GM12878 (cell line): Measurements from ENCODE around the gene ANKS4B. TPM values are rescaled to one million over a fixed set of nuclear protein-coding genes. Genes with fewer than 3 reads are reported as not detected.

Experiments used
- ATAC-seq: fragments of 200-7000 bp; cut with Tn5 transposase; 3 replicates; pipeline ENCODE4 v1.9.1; 2020; ENCODE audit warnings: mild to moderate bottlenecking, moderate library complexity
- BruUV-seq: library from RNA; stranded (reverse); fragments of 400-500 nt; replicated peaks from 2 replicates; lab custom pipeline; 2021; lab: Mats Ljungman, UMichigan
- CTCF ChIA-PET: fragments of 300-600 bp; sonication (Branson Sonifier 250); formaldehyde crosslinking; extraction: SDS; loops from one replicate; lab custom pipeline; 2021; ENCODE audit warnings: inconsistent platforms; lab: Yijun Ruan, JAX
- POLR2A ChIA-PET: fragments of 350-600 bp; formaldehyde crosslinking; extraction: SDS; loops from one replicate; lab custom pipeline; 2021; ENCODE audit warnings: inconsistent platforms; lab: Charles Lee
- RAD21 ChIA-PET: fragments of 300-600 bp; sonication (Branson Sonifier 250); formaldehyde crosslinking; loops from one replicate; lab custom pipeline; 2023; ENCODE audit warnings: antibody characterized with exemption; ENCODE audit not compliant: unreplicated experiment; lab: Charles Lee
- SMC1A ChIA-PET: fragments of 300-600 bp; sonication (Branson Sonifier 250); formaldehyde crosslinking; loops from one replicate; lab custom pipeline; 2023; ENCODE audit not compliant: unreplicated experiment, uncharacterized antibody; lab: Charles Lee
- DNase-seq: peaks from one replicate; pipeline ENCODE4 v3.0.0-alpha.2; 2011; ENCODE audit warnings: low read depth, low spot score
- FAIRE-seq: peaks from 3 replicates; lab custom pipeline; 2011; peaks lifted over from hg19 to GRCh38; lab: Jason Lieb, UNC
- H2AFZ ChIP-seq: 2 replicates; pipeline ENCODE4 v1.6.0; 2011; ENCODE audit warnings: low read depth, low read length, control low read depth; ENCODE audit not compliant: control insufficient read depth
- H3K27ac ChIP-seq: 2 replicates; pipeline ENCODE4 v1.5.1; 2011; ENCODE audit warnings: control low read depth; ENCODE audit not compliant: control insufficient read depth, insufficient read depth
- H3K27me3 ChIP-seq, 2 experiments: replicated peaks in 1 of 2; 2 replicates each; pipeline versions ENCODE4 v1.6.0 to v1.6.1; 2011; ENCODE audit warnings: low read length in 1 of 2; ENCODE audit not compliant: control insufficient read depth in 2 of 2, insufficient read depth in 2 of 2
- H3K36me3 ChIP-seq, 2 experiments: 2 replicates each; pipeline ENCODE4 v1.5.1; 2011; ENCODE audit warnings: low read length in 1 of 2; ENCODE audit not compliant: control insufficient read depth in 2 of 2, insufficient read depth in 2 of 2
- H3K4me1 ChIP-seq: 2 replicates; pipeline ENCODE4 v1.6.1; 2011; ENCODE audit warnings: mild to moderate bottlenecking, low read length, moderate library complexity, mixed read lengths; ENCODE audit not compliant: control insufficient read depth, insufficient read depth
- H3K4me2 ChIP-seq: 2 replicates; pipeline ENCODE4 v1.6.0; 2011; ENCODE audit warnings: control low read depth; ENCODE audit not compliant: control insufficient read depth, insufficient read depth
- H3K4me3 ChIP-seq: fragments of 200-600 bp; sonication (generic); 2 replicates; pipeline ENCODE4 v1.5.1; 2016
- H3K79me2 ChIP-seq: 2 replicates; pipeline ENCODE4 v1.6.0; 2011; ENCODE audit warnings: low read length; ENCODE audit not compliant: control insufficient read depth, insufficient read depth
- H3K9ac ChIP-seq: 2 replicates; pipeline ENCODE4 v1.8.0; 2011; ENCODE audit warnings: low read length, control low read depth, mixed read lengths; ENCODE audit not compliant: control insufficient read depth, insufficient read depth
- H3K9me3 ChIP-seq: replicated peaks from 3 replicates; pipeline ENCODE4 v1.5.1; 2011; ENCODE audit warnings: mild to moderate bottlenecking, low read length; ENCODE audit not compliant: control insufficient read depth, insufficient read depth
- H4K20me1 ChIP-seq: 2 replicates; pipeline ENCODE4 v1.6.0; 2011; ENCODE audit not compliant: control insufficient read depth, insufficient read depth
- CEBPB ChIP-seq, 2 experiments: fragments of 150-350 bp in 1 of 2; IDR thresholded peaks; 2 replicates each; pipeline ENCODE4 v1.6.1; 2012 to 2014; ENCODE audit warnings: low read depth in 2 of 2, low read length in 2 of 2, borderline replicate concordance in 1 of 2, inconsistent platforms in 1 of 2
- E2F4 ChIP-seq: IDR thresholded peaks from 2 replicates; pipeline ENCODE4 v1.6.1; 2012; ENCODE audit warnings: low read depth, low read length, improper control_type of control experiment
- PML ChIP-seq: IDR thresholded peaks from 2 replicates; pipeline ENCODE4 v1.6.1; 2012; ENCODE audit warnings: low read length, inconsistent platforms
- RB1 ChIP-seq: fragments of 450-650 bp; formaldehyde crosslinking; IDR thresholded peaks from 2 replicates; pipeline ENCODE4 v1.6.1; 2017; ENCODE audit warnings: mild to moderate bottlenecking, borderline replicate concordance
- SMAD5 ChIP-seq: IDR thresholded peaks from 2 replicates; pipeline ENCODE4 v1.6.1; 2016; ENCODE audit warnings: antibody characterized with exemption, low read depth
- ZBTB40 ChIP-seq: fragments of 450-650 bp; IDR thresholded peaks from 2 replicates; pipeline ENCODE4 v1.6.1; 2016; ENCODE audit warnings: mild to moderate bottlenecking, moderate library complexity, borderline replicate concordance
- ZSCAN29 ChIP-seq: fragments of 450-650 bp; IDR thresholded peaks from 2 replicates; pipeline ENCODE4 v1.6.1; 2017; ENCODE audit warnings: mild to moderate bottlenecking, moderate library complexity
- WGBS: methylation state at CpG from one replicate; pipeline ENCODE4 v1.1.6; 2016; ENCODE audit warnings: low lambda C conversion rate; ENCODE audit not compliant: insufficient replicate concordance, insufficient coverage; ENCODE audit errors: missing lambda C conversion rate; 5-methylcytosine and 5-hydroxymethylcytosine counted together
- in situ Hi-C: fragments of 300-500 bp; cut with MboI; formaldehyde crosslinking; loops from 9 replicates; pipeline ENCODE4 v1.14.3; 2018; ENCODE audit warnings: mixed read lengths
- intact Hi-C: fragments of 100-400 bp; cut with micrococcal nuclease; formaldehyde crosslinking; loops from one replicate; pipeline ENCODE4 v1.14.2; 2022; ENCODE audit not compliant: unreplicated experiment
- polyA plus RNA-seq, 11 experiments: library from polyadenylated mRNA; depleted of rRNA in 4 of 11; unstranded in 6 of 11; stranded (reverse) in 5 of 11; fragments of >200 nt; fragmentation: Nextera tagmentation in 4 of 11; fragmentation: Illumina TruSeq in 1 of 11; extraction: Ambion mirVana in 4 of 11; extraction: Trizol in 1 of 11; gene quantifications; 1 replicate in 1 of 11; 2 replicates in 10 of 11; pipeline versions ENCODE4 v1.2.1 to v1.2.3, GENCODE V29; 2011 to 2016; ENCODE audit warnings: inconsistent platforms in 2 of 11, missing spikeins in 2 of 11, low read depth in 1 of 11
- total RNA-seq, 4 experiments: library from RNA; depleted of rRNA in 3 of 4; stranded (reverse); fragments of >200 nt in 3 of 4; fragmentation: Illumina TruSeq in 1 of 4; extraction: Trizol in 1 of 4; gene quantifications; 2 replicates each; pipeline versions ENCODE4 v1.2.1 to v1.2.3, GENCODE V29; 2013 to 2021

The ANKS4B gene
- total and polyA plus RNA-seq, 10 of the 15 experiments (the other 5 are each of a cell fraction or from before 2014, with no cell fraction given) = 0.01 to 0.11 (median 0.05) TPM; not detected in 6

DNA sequence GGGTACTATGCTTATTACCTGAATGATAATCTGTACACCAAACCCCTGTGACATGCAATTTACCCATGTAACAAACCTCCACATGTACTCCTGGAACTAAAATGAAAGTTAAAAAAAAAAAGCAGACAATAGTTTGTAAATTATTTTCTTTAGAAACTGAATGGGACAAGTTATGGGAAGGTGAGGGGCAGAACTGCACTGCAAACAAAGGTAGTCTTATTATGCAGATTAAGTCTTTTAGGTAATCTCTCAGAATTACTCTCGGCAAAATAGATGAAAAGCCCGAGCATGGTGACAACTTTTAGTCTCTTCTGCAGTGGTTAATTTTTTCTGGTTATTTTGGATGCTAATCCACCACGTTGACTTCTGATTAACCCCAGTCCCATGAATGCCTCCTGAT lies 49.5 kb upstream of the ANKS4B start:
- peaks cover 8 to 11% of the 10 kb centered on the region in 2 experiments; a peak in 3 of 4 replicates for H3K36me3 ChIP-seq
- no peak overlapping the region for H3K4me2 ChIP-seq
- CTCF ChIA-PET = interaction anchor here (0.6 kb wide), 1 partner anchor 341 kb away, joined by 3 read pairs; no protein-coding TSS in a partner anchor
- H3K27me3 ChIP-seq = no peaks in the 10 kb centered on the region
- H2AFZ ChIP-seq = no peak overlapping the region
- intact Hi-C loops = no loop called here
- H3K27ac ChIP-seq = no peak overlapping the region
- WGBS = 86% methylated on average over 3 of the region's 3 CpGs
- ATAC-seq = no peak
- peaks cover 6% of the 10 kb centered on the region for H3K4me1 ChIP-seq
- no peak for FAIRE-seq
- RAD21 ChIA-PET = no interaction called here
- H3K9ac ChIP-seq = no peak overlapping the region
- H4K20me1 ChIP-seq = no peaks in the 10 kb centered on the region
- no peak for DNase-seq
- in situ Hi-C loops = no loop called here
- peaks cover 6% of the 10 kb centered on the region; the same call in 2 of the 3 replicates for H3K9me3 ChIP-seq
- H3K79me2 ChIP-seq = no peaks in the 10 kb centered on the region
- BruUV-seq = no TSS peak
- no peak overlapping the region for H3K4me3 ChIP-seq
- SMC1A ChIA-PET = no interaction called here
- POLR2A ChIA-PET = interaction anchor here (0.6 kb wide), 1 partner anchor 185 kb away, joined by 4 read pairs; no protein-coding TSS in a partner anchor
- TF ChIP-seq E2F4 (no peak), RB1 (no peak), CEBPB (IDR thresholded peaks at IDR 0.05; ENCODE audit: borderline replicate concordance in 1 of 2, low read depth in 2 of 2, low read length in 2 of 2) (no peak), ZBTB40 (no peak), ZSCAN29 (no peak), PML (no peak), SMAD5 (no peak)
